ENCODE results near the gene WTAP. TPM values are rescaled to one million over a fixed set of nuclear protein-coding genes. Genes with fewer than 3 reads are reported as not detected.
"Not testable (repeated sequence)": the region's sequence is repeated elsewhere in the genome, so short reads cannot be mapped to it uniquely, and the experiment has no call there.

WTAP gene
- total RNA-seq, 1 experiment from 2014 or later, result 142 TPM

GRCh38 chr6:159700970-159701369 is 26.3 kb upstream of the WTAP start:
- POLR2A ChIA-PET, result interaction anchor here (0.7 to 18.1 kb wide), 9 partner anchors 10 to 1056 kb away, joined by 3 to 877 read pairs (median 5); partner anchors contain the start of genes DYNLT1, MRPL18, SOD2 and TCP1
- peak overlapping the region; percentile 82 for H3K27ac Mint-ChIP-seq (ENCODE audit: low read depth, unreplicated experiment)
- TSS peak; percentile 90 for BruUV-seq (replicated peaks)

GRCh38 chr6:159701413-159701999 is 25.8 kb upstream of the WTAP start:
- POLR2A ChIA-PET, result interaction anchor here (0.6 to 18.1 kb wide), 11 partner anchors 10 to 831 kb away, joined by 3 to 877 read pairs (median 5); partner anchors contain the start of genes MRPL18, SOD2, TCP1 and WTAP
- Mint-ChIP-seq H3K4me1 (ENCODE audit: insufficient read depth, unreplicated experiment) (peaks cover 14% of the 10 kb centered on the region), H3K4me3 (ENCODE audit: unreplicated experiment) (peak overlapping the region; percentile 39), H3K27me3 (ENCODE audit: insufficient read depth, unreplicated experiment) (no peaks in the 10 kb centered on the region), H3K9me3 (ENCODE audit: unreplicated experiment) (peaks cover 7% of the 10 kb centered on the region), H3K36me3 (ENCODE audit: insufficient read depth, unreplicated experiment) (peaks cover 10% of the 10 kb centered on the region), H3K27ac (ENCODE audit: low read depth, unreplicated experiment) (peak overlapping the region; percentile 82)
- CTCF ChIA-PET, result interaction anchor here (0.7 to 4.2 kb wide), 3 partner anchors 19 to 115 kb away, joined by 3 to 27 read pairs (median 3); no protein-coding TSS in a partner anchor
- no TSS peak for BruUV-seq (replicated peaks)
- TF ChIP-seq CTCF (IDR thresholded peaks at IDR 0.05; ENCODE audit: unreplicated experiment), result no peak
- intact Hi-C loops (cut with micrococcal nuclease), result no loop called here
- DNase-seq (ENCODE audit: unreplicated experiment), result peak; percentile 92

More at GRCh38 chr6:159700970-159701369, 26.3 kb upstream of the WTAP start:
- H3K27me3 Mint-ChIP-seq (ENCODE audit: insufficient read depth, unreplicated experiment), result no peaks in the 10 kb centered on the region
- peaks cover 15% of the 10 kb centered on the region for H3K36me3 Mint-ChIP-seq (ENCODE audit: insufficient read depth, unreplicated experiment)
- H3K4me3 Mint-ChIP-seq (ENCODE audit: unreplicated experiment), result no peak overlapping the region
- no peak for TF ChIP-seq CTCF (IDR thresholded peaks at IDR 0.05; ENCODE audit: unreplicated experiment)
- peak; percentile 32 for DNase-seq (ENCODE audit: unreplicated experiment)
- CTCF ChIA-PET, result interaction anchor here (1.0 to 4.2 kb wide), 3 partner anchors 10 to 59 kb away, joined by 3 to 27 read pairs (median 5); no protein-coding TSS in a partner anchor
- peaks cover 14% of the 10 kb centered on the region for H3K4me1 Mint-ChIP-seq (ENCODE audit: insufficient read depth, unreplicated experiment)
- intact Hi-C loops (cut with micrococcal nuclease), result no loop called here
- peaks cover 7% of the 10 kb centered on the region for H3K9me3 Mint-ChIP-seq (ENCODE audit: unreplicated experiment)

GRCh38 chr6:159710603-159711002 is 16.7 kb upstream of the WTAP start:
- ChIA-PET POLR2A (interaction anchor here (0.6 to 1.0 kb wide), 3 partner anchors 12 to 26 kb away, joined by 3 read pairs; no protein-coding TSS in a partner anchor), CTCF (interaction anchor here (0.7 kb wide), 2 partner anchors 15 to 28 kb away, joined by 3 to 4 read pairs; no protein-coding TSS in a partner anchor)
- DNase-seq (ENCODE audit: unreplicated experiment); H3K36me3 Mint-ChIP-seq (ENCODE audit: insufficient read depth, unreplicated experiment); H3K4me3 Mint-ChIP-seq (ENCODE audit: unreplicated experiment); H3K27me3 Mint-ChIP-seq (ENCODE audit: insufficient read depth, unreplicated experiment); H3K9me3 Mint-ChIP-seq (ENCODE audit: unreplicated experiment); intact Hi-C loops (cut with micrococcal nuclease); BruUV-seq (replicated peaks); H3K27ac Mint-ChIP-seq (ENCODE audit: low read depth, unreplicated experiment): not testable (repeated sequence)
- H3K4me1 Mint-ChIP-seq (ENCODE audit: insufficient read depth, unreplicated experiment), result peaks cover 14% of the 10 kb centered on the region

- intact Hi-C loops (cut with micrococcal nuclease); H3K27ac Mint-ChIP-seq (ENCODE audit: low read depth, unreplicated experiment); H3K4me3 Mint-ChIP-seq (ENCODE audit: unreplicated experiment); H3K27me3 Mint-ChIP-seq (ENCODE audit: insufficient read depth, unreplicated experiment); H3K9me3 Mint-ChIP-seq (ENCODE audit: unreplicated experiment); H3K36me3 Mint-ChIP-seq (ENCODE audit: insufficient read depth, unreplicated experiment); BruUV-seq (replicated peaks); DNase-seq (ENCODE audit: unreplicated experiment): not testable (repeated sequence)
- POLR2A ChIA-PET, result interaction anchor here (0.6 to 2.2 kb wide), 4 partner anchors 14 to 74 kb away, joined by 3 to 10 read pairs (median 4); partner anchors contain the start of gene WTAP
- H3K4me1 Mint-ChIP-seq (ENCODE audit: insufficient read depth, unreplicated experiment), result peaks cover 21% of the 10 kb centered on the region
- CTCF ChIA-PET, result interaction anchor here (0.6 kb wide), 1 partner anchor 8 kb away, joined by 3 read pairs; no protein-coding TSS in a partner anchor
Measured at GRCh38 chr6:159712389-159712788, 14.9 kb upstream of the WTAP start.

- Mint-ChIP-seq H3K4me1 (ENCODE audit: insufficient read depth, unreplicated experiment) (peaks cover 34% of the 10 kb centered on the region), H3K9me3 (ENCODE audit: unreplicated experiment) (no peaks in the 10 kb centered on the region), H3K27ac (ENCODE audit: low read depth, unreplicated experiment) (no peak overlapping the region), H3K4me3 (ENCODE audit: unreplicated experiment) (no peak overlapping the region), H3K36me3 (ENCODE audit: insufficient read depth, unreplicated experiment) (peaks cover 3% of the 10 kb centered on the region), H3K27me3 (ENCODE audit: insufficient read depth, unreplicated experiment) (no peaks in the 10 kb centered on the region)
- ChIA-PET POLR2A (interaction anchor here (0.6 to 2.2 kb wide), 5 partner anchors 12 to 109 kb away, joined by 3 to 10 read pairs (median 6); partner anchors contain the start of gene WTAP), CTCF (interaction anchor here (1.0 to 1.1 kb wide), 2 partner anchors 17 to 22 kb away, joined by 3 to 6 read pairs; no protein-coding TSS in a partner anchor)
- TF ChIP-seq CTCF (IDR thresholded peaks at IDR 0.05; ENCODE audit: unreplicated experiment), result no peak
- intact Hi-C loops (cut with micrococcal nuclease), result no loop called here
- no TSS peak for BruUV-seq (replicated peaks)
- DNase-seq (ENCODE audit: unreplicated experiment), result no peak
Measured at GRCh38 chr6:159713984-159714383, 13.3 kb upstream of the WTAP start.
